ENCODE data around the gene PGAP3.

Gene PGAP3

DNA sequence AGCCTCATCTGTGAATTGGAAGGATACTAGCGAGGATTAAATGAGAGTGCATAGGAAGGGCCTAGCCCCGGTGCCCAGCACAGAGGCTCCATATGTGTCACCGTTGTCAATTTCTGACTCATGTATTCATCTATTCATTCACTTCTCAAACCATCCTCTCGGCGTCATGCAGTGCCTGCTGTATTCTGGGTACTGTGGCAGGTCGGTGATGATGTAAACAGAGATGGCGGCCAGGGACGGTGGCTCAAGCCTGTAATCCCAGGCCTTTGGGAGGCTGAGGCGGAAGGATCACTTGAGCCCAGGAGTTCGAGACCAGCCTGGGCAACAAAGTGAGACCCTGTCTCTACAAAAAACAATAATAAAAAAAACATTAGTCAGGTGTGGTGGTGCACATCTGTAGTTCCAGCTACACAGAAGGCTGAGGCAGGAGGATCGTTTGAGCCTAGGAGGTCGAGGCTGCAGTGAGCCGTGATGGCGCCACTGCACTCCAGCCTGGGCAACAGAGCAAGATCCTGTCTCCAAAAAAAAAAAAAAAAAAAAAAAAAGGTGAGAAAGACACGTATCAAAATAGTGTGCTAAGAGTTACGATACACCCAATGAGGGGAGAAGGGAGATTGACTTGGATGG, 65.4 kb downstream of the PGAP3 start:
- no peak for DNase-seq (ENCODE audit: low read depth in 2 of 2)

DNA sequence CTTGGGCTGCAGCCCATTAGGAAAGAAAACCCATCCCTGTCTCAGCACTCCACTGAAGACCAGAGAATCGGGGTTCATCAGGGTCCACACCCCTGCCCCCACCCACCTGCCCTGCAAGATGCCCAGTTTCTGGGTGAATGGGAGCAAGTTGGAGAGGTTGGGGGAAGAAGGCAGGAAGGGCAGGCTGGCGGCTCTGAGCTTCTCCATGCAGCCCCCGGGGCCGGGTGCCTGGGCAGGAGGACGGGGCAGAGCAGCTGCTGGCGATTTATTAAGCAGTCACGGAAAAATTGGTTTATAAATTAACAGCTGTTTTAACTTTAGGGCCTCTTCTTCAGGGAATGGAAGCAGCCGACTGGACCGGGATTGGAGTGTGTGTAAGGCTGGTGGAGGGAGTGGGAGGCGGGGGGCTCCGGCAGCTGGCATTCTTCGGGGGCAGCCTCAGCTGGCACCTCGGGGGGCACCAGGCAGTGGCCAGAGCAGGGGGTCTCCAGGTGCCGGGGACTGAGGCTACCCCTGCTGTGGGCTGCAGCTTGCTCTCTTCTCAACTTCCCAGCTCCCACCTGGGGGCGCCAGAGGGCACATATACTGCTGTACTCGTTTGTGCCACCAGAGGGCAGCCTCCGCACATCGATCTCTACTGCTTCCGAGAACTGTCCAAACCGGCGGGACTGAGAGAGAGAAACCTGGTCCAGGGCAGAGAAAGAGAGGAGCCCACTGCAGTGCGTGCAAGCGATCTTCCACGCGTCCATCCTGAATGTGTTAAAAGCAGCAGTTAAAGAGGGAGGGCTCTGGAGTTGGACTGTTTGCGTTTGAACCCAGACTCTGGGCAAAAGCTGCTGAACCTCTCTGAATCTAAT, 66.1 kb downstream of the PGAP3 start:
- DNase-seq (ENCODE audit: low read depth in 2 of 2), result peak; percentile 82 to 92

All from stimulated activated CD4-positive, alpha-beta T cell treated with anti-CD3 and anti-CD28 coated beads, Interleukin-1b, Interleukin-23, amount 100 ng/mL, for 4 hours (primary cell).